ENCODE results near the gene OR6C70.
"Not testable (repeated sequence)": the region's sequence is repeated elsewhere in the genome, so short reads cannot be mapped to it uniquely, and the experiment has no call there.

Gene OR6C70

DNA sequence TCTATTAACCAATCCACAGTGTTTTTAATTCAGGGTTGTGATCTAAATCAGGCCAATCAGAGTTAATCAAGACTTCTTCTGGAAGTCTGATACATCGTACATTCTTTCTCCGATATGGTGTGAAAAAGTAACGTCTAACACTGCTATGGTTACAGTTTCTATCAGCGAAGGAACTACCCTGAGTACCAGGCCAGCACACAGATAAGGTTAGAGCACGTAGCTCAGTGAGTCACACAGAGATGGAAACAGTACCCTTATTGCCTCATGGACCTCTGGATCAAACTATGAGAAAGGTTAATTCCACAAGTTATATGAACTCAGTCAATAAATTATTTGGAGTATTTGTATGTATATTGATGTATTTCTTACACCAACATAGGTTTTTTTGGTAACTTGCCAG, 25.6 kb upstream of the OR6C70 start:
- TF ChIP-seq CTCF (IDR thresholded peaks at IDR 0.05; ENCODE audit: low read length) (no peak), EZH2 (IDR thresholded peaks at IDR 0.05; ENCODE audit: borderline replicate concordance, low read length) (no peak)
- Histone ChIP-seq H3K27ac (ENCODE audit: low read depth, low read length, poor library complexity, severe bottlenecking) (no peak overlapping the region), H3K36me3 (ENCODE audit: insufficient read depth, low read length) (no peaks in the 10 kb centered on the region)

DNA sequence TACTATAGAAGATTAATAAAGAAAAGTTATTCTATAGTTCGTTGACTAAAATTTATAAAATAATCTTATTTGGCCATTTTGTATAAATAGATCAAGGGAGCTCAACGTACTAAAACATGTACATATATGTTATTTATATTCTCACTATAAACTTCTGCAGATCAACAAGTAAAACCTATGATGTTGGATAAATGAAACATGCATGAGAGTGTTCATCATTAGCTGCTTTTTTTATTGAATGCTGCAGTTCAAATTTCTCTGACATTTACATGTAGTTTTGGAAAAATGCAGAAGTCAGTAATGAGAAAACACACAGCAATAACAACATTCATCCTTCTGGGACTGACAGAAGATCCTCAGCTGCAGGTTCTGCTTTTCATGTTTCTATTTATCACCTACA, 22.1 kb upstream of the OR6C70 start, which contains the start of gene OR6C68:
OR6C68 (plus strand) TSS at position 301 of the 400 bp plus-strand sequence; CDS start at position 301, 0 bp downstream.
- no peaks in the 10 kb centered on the region for H3F3A ChIP-seq (ENCODE audit: insufficient read depth, low read length)
- H3K4me1 ChIP-seq (ENCODE audit: insufficient read depth, low read length, severe bottlenecking), result no peaks in the 10 kb centered on the region
- no peak within 1 kb of the TSS for H3K4me3 ChIP-seq (ENCODE audit: low read depth, low read length, poor library complexity, severe bottlenecking)
- H3K9me3 ChIP-seq (ENCODE audit: low read length), result no peaks in the 10 kb centered on the region
- no peaks in the 10 kb centered on the region for H3K36me3 ChIP-seq (ENCODE audit: insufficient read depth, low read length)
- no peaks in the 10 kb centered on the region for H3K27me3 ChIP-seq (ENCODE audit: insufficient read depth, low read length)
- no peak within 1 kb of the TSS for H2AFZ ChIP-seq (ENCODE audit: low read length)
- H3K9ac ChIP-seq (ENCODE audit: low read length), result no peak within 1 kb of the TSS
- TF ChIP-seq CTCF (IDR thresholded peaks at IDR 0.05; ENCODE audit: low read length) (no peak), EZH2 (IDR thresholded peaks at IDR 0.05; ENCODE audit: borderline replicate concordance, low read length) (no peak)
- no peak within 1 kb of the TSS for H3K27ac ChIP-seq (ENCODE audit: low read depth, low read length, poor library complexity, severe bottlenecking)
- no peaks in the 10 kb centered on the region for H3K9me2 ChIP-seq (ENCODE audit: low read depth, low read length)
- no peak within 1 kb of the TSS for H3K4me2 ChIP-seq (ENCODE audit: low read length)
- no peaks in the 10 kb centered on the region for H4K20me1 ChIP-seq (ENCODE audit: insufficient read depth, low read length)
- H3K79me2 ChIP-seq (ENCODE audit: insufficient read depth, low read length), result no peaks in the 10 kb centered on the region

More for the DNA sequence above, 25.6 kb upstream of the OR6C70 start:
- Histone ChIP-seq H3K9ac (ENCODE audit: low read length) (no peak overlapping the region), H2AFZ (ENCODE audit: low read length) (no peak overlapping the region), H3F3A (ENCODE audit: insufficient read depth, low read length) (no peaks in the 10 kb centered on the region), H3K9me2 (ENCODE audit: low read depth, low read length) (no peaks in the 10 kb centered on the region), H3K27me3 (ENCODE audit: insufficient read depth, low read length) (no peaks in the 10 kb centered on the region), H3K9me3 (ENCODE audit: low read length) (no peaks in the 10 kb centered on the region), H3K4me1 (ENCODE audit: insufficient read depth, low read length, severe bottlenecking) (no peaks in the 10 kb centered on the region), H3K79me2 (ENCODE audit: insufficient read depth, low read length) (no peaks in the 10 kb centered on the region), H4K20me1 (ENCODE audit: insufficient read depth, low read length) (no peaks in the 10 kb centered on the region), H3K4me2 (ENCODE audit: low read length) (no peak overlapping the region), H3K4me3 (ENCODE audit: low read depth, low read length, poor library complexity, severe bottlenecking) (no peak overlapping the region)

GRCh38 chr12:55484284-55484683, 14.3 kb upstream of the OR6C70 start:
- not testable (repeated sequence) for H3K9me3 ChIP-seq (ENCODE audit: low read length); H3K27me3 ChIP-seq (ENCODE audit: insufficient read depth, low read length); H3K9ac ChIP-seq (ENCODE audit: low read length); H3K4me3 ChIP-seq (ENCODE audit: low read depth, low read length, poor library complexity, severe bottlenecking); H3K36me3 ChIP-seq (ENCODE audit: insufficient read depth, low read length); H3K4me1 ChIP-seq (ENCODE audit: insufficient read depth, low read length, severe bottlenecking); H3K4me2 ChIP-seq (ENCODE audit: low read length); H3K27ac ChIP-seq (ENCODE audit: low read depth, low read length, poor library complexity, severe bottlenecking); H2AFZ ChIP-seq (ENCODE audit: low read length); H4K20me1 ChIP-seq (ENCODE audit: insufficient read depth, low read length); H3K9me2 ChIP-seq (ENCODE audit: low read depth, low read length); H3F3A ChIP-seq (ENCODE audit: insufficient read depth, low read length); H3K79me2 ChIP-seq (ENCODE audit: insufficient read depth, low read length)

- H3K36me3 ChIP-seq (ENCODE audit: insufficient read depth, low read length); H3F3A ChIP-seq (ENCODE audit: insufficient read depth, low read length); H3K79me2 ChIP-seq (ENCODE audit: insufficient read depth, low read length); H4K20me1 ChIP-seq (ENCODE audit: insufficient read depth, low read length); H3K27ac ChIP-seq (ENCODE audit: low read depth, low read length, poor library complexity, severe bottlenecking); H2AFZ ChIP-seq (ENCODE audit: low read length); H3K4me2 ChIP-seq (ENCODE audit: low read length); H3K9ac ChIP-seq (ENCODE audit: low read length); H3K27me3 ChIP-seq (ENCODE audit: insufficient read depth, low read length); H3K9me3 ChIP-seq (ENCODE audit: low read length); H3K4me1 ChIP-seq (ENCODE audit: insufficient read depth, low read length, severe bottlenecking); H3K4me3 ChIP-seq (ENCODE audit: low read depth, low read length, poor library complexity, severe bottlenecking); H3K9me2 ChIP-seq (ENCODE audit: low read depth, low read length): not testable (repeated sequence)
These were observed 9.2 kb upstream of the OR6C70 start for GRCh38 chr12:55479136-55479535.

Measured in OCI-LY1 (cell line).